NCI-H748 (cell line): Measurements from ENCODE around the gene PBX2.
"Not testable (repeated sequence)": the region's sequence is repeated elsewhere in the genome, so short reads cannot be mapped to it uniquely, and the experiment has no call there.

ENCODE experiments used
- DNase-seq: peaks from one replicate; lab custom pipeline; 2025; ENCODE audit not compliant: unreplicated experiment; lab: John Stamatoyannopoulos, UW

Gene PBX2, protein sequence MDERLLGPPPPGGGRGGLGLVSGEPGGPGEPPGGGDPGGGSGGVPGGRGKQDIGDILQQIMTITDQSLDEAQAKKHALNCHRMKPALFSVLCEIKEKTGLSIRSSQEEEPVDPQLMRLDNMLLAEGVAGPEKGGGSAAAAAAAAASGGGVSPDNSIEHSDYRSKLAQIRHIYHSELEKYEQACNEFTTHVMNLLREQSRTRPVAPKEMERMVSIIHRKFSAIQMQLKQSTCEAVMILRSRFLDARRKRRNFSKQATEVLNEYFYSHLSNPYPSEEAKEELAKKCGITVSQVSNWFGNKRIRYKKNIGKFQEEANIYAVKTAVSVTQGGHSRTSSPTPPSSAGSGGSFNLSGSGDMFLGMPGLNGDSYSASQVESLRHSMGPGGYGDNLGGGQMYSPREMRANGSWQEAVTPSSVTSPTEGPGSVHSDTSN

DNA sequence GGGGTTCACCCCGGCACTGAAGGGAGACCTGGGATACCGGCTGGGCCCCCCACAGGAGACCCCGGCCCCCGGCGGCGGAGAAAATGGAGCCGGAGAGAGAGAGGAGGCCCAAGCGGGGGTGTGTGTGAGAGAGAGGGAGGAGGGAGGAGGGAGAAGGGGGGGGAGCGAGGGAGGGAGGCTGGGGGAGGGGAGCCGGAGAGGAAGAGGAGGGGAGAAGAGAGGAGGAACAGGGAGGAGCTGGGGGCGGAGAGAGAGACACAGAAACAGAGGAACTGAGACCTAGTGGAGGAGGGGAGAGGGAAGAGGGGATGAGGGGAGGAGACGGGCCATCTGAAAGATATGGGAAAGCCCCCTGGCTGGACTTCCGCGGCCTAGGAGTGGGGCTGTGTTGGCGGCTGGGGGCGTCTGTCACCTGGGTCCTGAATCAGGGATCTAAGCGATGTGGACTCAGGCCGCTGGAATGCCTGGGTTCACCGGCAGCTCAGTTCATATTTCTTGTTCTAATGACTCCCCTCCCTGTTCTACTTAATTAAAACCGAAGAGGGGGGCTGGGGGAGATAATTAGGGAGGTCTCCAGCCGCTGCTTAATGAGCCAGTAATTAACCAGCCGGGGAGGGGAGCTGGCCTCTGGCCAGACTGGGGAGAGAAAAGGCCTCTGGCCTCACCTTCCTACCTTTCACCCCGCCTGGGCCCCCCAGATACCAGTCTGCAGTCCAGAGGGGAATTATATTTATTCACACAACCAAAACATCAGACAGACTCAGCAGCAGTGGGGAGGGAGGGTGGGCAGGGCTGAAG lies at the start of gene PBX2:
PBX2 (minus strand) TSS at position 149 of the 798 bp plus-strand sequence. CDS start 287 bp downstream, outside the sequence.
- peak; percentile 94 for DNase-seq

DNA sequence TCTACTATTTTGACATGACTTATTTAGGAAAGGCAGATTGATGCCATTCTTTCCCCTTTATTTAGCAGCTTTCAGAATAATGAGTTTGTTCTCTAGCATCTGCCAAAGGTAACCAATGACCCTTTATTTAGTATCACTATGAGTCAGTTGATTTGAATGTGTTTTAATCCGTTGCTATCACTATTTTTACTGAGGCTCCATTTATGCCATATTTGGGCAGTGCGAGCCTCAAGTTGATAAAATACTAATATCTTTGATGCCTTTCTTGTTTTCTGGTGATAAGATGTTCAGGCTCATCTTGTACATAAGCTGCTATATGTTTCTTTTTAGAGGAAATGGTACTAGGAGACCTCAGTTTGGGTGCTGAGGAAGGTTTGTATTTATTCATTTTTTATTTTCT lies 49.5 kb upstream of the PBX2 start:
- DNase-seq = no peak

DNA sequence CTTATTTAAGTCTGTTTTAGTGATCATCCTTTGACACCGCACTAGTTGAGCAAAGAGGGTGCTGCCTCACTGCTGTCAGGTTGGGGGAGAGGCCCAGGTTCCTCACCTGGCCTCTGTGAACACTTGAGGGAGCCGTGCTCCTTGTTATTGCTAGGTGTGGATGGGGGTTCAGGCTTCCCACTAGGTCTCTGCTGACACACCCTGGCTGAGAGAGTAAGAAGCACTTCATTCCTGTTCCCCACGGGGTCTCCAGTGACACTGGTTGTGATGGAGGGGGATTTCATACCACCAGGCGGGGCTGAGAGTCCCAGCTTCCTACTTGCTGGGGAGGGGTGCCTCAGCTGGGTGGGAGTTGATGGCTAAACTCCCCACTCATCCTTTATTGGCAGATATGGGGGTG lies 44.9 kb upstream of the PBX2 start:
- peak; percentile 13 for DNase-seq

DNA sequence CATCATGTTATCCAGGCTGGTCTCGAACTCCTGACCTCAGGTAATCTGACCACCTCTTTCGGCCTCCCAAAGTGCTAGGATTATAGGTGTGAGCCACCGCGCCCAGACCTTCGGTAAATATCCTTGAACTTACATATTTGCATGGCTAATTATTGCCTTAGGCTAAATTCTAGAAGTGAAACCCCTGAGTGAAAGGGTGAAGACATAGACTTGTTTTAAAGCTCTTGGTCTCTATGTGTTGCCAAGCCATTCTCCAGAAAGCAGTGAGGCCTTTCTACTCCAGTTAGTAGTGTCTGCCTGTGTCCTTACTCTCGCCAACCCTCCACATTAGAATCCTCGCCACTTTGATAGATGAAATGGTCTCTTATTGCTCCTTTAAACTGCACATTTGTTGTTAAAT lies 36.4 kb upstream of the PBX2 start:
- DNase-seq = no peak

DNA sequence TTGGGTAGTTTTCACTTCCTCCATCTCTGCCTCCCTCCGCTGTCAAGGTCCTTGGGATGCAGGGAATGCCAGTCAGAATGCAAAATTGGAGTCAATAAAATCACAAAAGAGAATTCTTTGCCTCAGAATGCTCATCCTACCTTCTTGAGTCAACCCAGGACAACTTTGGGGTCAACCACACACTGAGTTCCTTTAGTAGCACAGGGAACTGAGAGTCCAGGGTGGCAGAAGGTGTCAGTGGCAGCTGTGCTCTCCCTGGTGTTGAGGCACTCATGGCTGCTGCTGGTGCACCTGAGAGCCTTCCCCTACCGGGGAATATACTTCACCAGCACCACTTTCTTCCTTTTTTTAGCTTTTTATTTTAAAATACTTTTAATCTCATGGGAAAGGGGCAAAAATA lies 34.7 kb upstream of the PBX2 start:
- DNase-seq = no peak

DNA sequence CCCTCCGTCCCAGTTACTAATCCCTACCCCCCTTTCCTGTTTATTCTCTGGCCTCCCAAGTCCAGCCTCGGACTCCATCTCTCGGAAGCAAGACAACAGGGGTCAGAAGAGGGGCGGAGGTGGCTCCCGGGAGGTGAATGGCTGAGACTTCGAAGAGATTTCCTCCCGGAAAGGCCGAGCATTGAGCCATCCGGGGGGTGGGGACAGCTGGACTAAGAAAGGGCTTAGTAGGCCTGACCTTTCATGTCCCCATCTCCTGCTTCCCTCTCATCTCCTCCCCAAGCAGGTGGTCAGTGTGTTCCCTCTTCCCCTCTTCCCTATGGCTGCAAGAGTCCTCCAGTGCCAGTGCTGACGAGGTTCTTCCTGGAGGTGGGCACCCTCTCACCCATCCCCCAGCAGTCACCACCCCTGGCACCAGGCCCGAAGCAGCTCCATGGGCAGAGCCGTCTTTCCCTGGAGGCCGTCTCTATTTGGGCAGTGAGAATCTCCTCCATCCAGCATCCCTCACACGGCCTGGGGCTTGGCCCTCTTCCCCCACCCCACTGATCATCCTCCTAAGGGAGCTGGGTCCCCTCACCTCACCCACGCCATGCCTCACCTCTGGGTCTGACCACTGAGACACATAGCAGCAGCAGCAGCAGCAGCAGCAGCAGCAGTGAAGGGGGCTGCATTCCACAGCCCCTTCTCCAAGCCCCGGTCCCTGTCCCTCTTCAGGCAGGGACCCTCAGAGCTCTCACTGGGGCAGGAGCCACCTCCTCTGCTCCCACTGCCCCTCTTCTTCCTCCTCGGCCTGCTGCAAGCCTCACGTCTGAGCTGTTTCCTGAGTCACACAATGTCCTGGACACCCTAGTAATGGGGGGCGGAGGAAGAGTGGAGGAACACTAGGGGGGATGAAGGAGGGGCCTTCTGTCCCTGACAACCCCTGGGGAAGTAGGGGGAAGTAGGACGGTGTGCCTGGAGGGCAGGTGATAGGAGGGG lies 33.5 kb upstream of the PBX2 start, which contains the start of gene NOTCH4:
NOTCH4 (minus strand) TSS at position 810 of the 978 bp plus-strand sequence; CDS start at position 671, 139 bp downstream.
- no peak for DNase-seq

DNA sequence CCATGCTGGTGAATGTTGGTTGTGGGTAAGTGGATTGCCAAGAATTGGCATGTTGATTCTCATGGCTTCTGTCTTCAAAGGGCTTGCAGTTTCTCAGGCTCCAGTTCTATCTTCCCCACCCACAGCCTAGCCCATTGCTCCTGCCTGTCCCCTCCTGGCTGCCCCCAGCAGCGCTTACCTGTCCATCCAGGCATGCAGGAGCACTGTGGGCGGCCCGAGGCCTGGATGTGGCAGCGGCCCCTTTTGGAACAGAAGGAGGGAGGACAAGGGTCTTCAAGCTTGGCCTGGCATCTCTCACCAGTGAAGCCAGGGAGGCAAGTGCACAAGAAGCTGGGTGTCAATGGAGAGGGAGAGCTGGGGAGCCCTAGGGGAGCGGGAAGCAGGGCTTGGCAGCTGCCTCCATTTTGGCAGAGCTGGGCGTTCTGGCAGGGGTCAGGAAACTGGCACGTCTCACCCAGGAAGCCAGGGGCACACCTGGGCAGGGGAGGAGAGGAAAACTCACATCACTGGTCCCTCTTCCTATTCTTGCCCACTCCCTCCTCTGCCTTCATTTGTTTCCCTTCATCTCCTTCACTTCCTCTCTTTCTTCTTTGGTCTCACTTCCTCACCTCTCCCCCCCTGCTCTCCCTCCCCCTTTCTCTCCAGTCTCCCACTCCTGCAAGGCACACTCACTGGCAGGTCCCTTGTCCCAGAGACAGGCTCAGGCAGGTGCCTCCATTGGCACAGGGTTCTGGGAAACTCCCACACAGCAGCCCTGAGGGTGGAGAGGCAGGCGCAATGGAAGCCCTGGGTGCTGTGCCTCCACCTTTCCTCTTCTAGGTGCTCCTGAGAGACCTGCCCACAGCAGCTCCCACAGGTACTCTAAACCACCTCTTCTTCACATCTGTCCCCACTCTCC lies 32.6 kb upstream of the PBX2 start:
- no peak for DNase-seq

DNA sequence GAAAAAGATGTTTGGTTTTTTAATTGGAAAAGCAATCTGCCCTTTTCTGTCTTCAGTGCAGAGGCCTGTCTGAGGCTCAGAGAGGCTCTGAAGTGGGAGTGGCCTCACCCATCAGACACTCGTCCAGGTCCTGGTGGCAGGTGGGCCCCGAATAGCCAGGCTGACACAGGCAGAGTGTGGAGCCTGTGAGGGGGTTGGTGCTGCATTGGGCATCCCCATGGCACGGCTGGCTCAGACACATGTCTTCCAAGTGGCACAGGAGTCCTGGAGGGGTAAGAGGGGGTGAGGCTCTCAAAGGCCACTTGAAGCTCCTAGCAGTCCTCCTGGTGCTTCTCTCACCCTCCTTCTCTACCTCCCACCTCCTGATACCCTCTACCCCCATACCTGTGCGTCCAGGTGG lies 30.0 kb upstream of the PBX2 start:
- DNase-seq = no peak

DNA sequence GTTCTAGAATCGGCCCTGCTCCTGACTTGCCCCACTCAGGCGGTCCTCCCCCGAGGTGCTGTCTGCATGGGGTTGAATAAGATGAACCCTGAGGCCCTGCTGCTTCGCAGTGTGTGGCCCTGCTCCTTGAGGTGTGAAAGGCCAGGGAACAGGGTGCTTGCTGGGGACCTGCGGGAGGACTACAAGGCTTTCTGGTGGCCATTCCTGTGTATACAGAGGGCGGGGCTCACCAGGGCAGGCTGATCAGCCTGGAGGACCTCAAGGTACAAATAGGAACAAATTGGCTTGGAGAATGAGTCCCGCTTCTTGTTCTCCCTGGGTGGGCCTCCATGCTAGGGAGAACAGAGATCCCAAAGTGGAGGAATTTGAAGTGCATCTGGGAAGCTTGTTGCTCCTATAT lies 28.2 kb upstream of the PBX2 start:
- no peak for DNase-seq

DNA sequence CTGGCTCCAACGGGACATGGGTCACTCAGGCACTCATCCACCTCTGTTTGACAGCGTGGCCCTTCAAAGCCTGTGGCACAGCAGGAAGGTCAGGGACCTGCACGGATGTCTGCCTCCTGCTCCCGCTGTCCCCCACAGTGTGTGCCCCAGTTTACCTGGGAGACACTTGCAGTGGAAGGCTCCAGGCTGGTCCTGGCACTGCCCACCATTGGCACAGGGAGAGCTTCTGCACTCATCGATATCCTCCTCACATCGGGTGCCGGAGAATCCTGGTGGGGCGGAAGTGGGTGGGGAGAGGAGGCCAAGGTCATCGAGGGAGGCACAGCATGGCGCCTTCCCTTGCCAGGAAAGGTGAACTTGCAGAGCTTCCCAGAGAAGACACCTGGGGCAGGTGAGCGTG lies 27.0 kb upstream of the PBX2 start:
- DNase-seq = no peak

DNA sequence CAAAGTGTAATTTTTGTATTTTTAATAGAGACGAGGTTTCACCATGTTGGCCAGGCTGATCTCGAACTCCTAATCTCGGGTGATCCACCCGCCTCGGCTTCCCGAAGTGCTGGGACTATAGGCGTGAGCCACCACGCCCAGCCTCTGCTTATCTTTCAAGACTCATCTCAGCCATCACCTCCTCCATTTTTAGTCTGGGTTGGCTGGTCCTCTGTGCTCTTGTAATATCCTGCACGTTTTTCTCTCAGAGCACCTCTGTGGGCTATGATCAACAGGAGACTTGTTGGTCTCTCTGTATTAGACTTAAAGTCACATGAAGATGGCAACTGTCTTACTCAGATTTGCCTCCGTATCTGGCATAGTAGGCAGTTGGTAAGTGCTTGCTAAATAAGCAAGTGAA lies 26.3 kb upstream of the PBX2 start:
- DNase-seq = no peak

DNA sequence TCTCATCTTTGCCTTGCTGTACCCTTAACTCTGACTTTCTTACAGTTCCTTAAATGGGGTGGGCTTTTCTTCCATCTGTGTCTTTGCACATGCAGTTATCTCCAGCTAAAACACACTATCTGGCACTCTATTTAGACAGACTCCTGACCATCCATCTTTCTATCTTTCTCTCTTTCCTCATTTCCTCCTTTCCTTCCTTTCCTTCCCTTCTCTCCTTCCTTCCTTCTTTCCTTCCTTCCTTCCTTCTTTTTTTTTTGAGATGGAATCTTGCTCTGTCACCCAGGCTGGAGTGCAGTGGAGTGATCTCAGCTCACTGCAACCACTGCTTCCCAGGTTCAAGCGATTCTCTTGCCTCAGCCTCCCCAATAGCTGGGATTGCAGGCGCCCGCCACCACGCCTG lies 25.6 kb upstream of the PBX2 start:
- DNase-seq = no peak

DNA sequence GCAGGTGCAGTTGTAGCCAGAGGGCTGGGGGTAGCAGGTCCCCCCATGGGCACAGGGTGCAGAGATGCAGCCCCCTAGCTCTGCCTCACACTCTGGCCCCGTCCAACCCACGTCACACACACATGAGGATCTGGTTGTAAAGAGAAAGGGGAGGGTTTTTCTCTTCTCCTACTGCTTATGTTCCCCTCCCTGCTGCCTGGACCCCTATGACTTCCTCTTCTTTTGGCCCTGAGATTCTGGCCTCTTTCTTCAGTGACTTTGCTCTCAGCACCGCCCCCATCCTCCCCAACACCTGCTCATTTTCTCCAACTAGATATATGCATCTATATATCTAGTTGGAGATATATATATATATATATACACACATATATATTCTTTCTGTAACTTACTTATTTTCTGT lies 24.1 kb upstream of the PBX2 start:
- DNase-seq = no peak

DNA sequence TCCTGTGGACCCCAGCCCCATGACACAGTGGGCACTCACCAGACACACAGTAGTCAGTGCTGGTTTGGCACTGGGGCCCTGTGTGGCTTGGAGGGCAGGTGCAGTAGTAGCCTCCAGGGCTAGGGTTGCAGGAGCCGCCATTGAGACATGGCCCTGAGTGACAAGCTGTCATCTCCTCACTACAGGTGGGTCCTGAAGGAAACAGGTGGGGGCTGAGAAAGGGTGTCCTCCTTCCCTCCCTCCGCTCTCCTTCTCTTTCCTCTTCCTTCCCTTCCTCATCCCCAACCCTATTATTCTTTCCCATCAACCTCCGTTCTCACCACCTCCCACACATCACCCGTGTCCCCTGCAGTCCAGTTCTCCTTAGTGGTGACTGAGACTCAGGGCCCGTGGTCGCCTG lies 23.6 kb upstream of the PBX2 start:
- no peak for DNase-seq

DNA sequence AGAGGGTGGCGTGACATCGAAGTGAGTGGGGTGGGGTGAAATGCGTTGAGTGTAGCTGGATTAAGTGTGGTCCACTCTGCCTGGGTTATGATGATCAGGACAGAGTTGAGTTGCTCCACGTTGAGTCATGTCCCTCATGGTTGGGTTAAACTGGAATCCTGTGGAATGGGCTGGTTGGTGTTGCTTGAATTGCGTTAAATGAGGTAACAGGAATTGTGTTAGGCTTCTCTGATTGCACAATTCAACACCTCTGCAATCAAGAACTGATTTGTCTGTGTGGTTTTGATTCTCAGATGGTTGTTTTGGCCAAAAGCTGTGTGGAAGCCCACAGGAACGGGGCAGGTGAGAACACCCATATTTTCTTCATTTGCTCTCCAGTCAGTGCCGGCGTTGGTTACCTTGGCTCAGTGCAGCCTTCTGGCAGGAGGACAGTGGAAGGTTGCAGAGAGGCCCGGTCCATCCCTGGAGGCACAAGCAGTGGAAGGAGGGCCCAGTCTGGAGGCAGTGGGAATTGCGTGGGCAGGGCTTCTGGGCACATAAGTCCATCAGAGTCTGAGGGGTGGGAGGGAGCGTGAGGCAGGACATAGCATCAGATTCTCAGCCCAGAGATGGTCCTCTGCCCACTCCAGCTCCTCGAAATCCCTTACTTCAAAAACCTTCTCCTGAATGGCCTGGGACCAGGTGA lies 22.2 kb upstream of the PBX2 start:
- DNase-seq = no peak

DNA sequence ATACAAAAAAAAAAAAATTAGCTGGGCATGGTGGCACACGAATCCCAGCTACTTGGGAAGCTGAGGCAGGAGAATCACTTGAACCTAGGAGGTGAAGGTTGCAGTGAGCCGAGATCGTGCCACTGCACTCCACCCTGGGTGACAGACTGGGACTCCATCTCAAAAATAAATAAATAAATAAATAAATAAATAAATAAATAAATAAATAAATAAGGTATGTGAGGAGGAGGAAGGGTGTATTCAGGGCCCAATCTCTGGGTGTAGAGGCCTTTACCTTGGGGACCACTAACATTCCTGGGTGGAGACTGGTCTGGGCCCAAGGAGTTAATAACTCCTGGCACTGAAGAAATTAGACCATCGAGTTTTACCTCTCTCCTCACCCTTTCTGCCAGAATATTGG lies 21.4 kb upstream of the PBX2 start:
- not testable (repeated sequence) for DNase-seq

DNA sequence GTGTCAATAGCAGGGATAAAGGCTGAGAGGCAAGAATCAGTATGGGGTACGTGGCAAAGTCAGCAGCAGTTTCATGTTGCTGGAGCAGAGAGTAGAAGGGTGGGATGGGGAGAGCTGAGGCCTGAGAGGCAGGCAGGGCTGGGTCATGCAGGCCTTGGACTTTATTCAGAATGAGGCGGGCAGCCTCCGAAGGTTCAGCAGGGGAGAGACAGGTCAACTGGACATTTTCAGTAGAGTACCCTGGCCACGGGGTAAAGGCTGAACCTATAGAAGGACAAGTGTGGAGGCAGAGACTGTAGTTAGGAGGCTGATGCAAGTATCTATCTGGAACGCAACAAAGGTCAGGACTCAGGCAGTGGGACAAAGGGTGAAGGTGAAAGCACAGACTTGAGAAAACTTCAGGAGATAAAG lies 20.2 kb upstream of the PBX2 start:
- DNase-seq = no peak

DNA sequence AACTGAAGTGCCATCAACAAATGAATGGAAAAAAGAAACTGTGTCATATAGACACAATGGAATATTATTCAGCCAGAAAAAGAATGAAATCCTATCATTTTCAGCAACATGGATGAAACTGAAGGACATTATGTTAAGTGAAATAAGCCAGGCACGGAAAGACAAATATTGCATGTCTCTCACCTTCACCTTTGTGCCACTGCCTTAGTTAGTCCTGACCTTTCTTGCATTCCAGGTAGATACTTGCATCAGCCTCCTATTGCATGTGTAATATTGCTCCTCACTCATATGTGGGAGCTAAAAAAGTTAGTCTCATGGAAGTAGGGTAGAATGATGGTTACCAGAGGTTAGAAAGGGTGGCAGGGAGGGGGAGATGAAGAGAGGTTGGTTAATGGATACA lies 19.0 kb upstream of the PBX2 start:
- no peak for DNase-seq

DNA sequence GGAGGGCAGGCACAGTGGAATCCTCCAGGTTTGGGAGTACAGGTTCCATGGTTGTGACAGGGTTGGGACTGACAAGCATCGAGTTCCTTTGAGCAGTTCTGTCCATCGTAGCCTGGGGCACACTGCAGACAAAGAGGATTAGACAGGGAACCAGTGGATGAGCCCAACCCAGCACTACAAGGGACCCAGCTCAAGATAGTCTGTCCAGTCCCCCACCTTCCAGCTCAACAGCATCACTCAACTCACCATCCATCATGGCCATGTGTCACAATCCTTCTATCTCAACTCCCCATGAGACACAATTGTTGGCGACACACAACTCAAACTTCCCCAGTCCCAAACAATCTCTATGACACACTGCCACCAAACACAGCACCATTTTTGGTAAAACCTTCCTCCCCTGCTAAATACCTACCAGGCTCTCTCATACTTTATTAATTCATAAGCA lies 14.3 kb upstream of the PBX2 start:
- no peak for DNase-seq
